NT2/D1 (cell line): Measurements from ENCODE around the gene RBMS2.

Experiments
- YY1 ChIP-seq: IDR thresholded peaks from 2 replicates; pipeline ENCODE4 v1.6.1; 2011; ENCODE audit not compliant: insufficient read length, insufficient read depth
- ZNF274 ChIP-seq: IDR thresholded peaks from 2 replicates; pipeline ENCODE4 v1.6.1; 2011; ENCODE audit warnings: mild to moderate bottlenecking, low read depth, low read length

GRCh38 chr12:56599041-56599440 is 77.4 kb downstream of the RBMS2 start:
- no peak for TF ChIP-seq ZNF274
- TF ChIP-seq YY1, result no peak
